GM18951 (cell line): ENCODE results near the gene DGKH.

Experiments
- POLR2A ChIP-seq: IDR thresholded peaks from 4 replicates; pipeline ENCODE4 v1.6.1; 2011; ENCODE audit warnings: mild to moderate bottlenecking; ENCODE audit not compliant: insufficient read length, insufficient read depth; ENCODE audit errors: extremely low read depth
- in situ Hi-C: fragments of 300-500 bp; cut with MboI; formaldehyde crosslinking; loops from one replicate; pipeline ENCODE4 v1.12.0; 2022; ENCODE audit warnings: low sequenced_read_pairs, mixed read lengths, inconsistent platforms; ENCODE audit not compliant: unreplicated experiment

Gene DGKH, protein sequence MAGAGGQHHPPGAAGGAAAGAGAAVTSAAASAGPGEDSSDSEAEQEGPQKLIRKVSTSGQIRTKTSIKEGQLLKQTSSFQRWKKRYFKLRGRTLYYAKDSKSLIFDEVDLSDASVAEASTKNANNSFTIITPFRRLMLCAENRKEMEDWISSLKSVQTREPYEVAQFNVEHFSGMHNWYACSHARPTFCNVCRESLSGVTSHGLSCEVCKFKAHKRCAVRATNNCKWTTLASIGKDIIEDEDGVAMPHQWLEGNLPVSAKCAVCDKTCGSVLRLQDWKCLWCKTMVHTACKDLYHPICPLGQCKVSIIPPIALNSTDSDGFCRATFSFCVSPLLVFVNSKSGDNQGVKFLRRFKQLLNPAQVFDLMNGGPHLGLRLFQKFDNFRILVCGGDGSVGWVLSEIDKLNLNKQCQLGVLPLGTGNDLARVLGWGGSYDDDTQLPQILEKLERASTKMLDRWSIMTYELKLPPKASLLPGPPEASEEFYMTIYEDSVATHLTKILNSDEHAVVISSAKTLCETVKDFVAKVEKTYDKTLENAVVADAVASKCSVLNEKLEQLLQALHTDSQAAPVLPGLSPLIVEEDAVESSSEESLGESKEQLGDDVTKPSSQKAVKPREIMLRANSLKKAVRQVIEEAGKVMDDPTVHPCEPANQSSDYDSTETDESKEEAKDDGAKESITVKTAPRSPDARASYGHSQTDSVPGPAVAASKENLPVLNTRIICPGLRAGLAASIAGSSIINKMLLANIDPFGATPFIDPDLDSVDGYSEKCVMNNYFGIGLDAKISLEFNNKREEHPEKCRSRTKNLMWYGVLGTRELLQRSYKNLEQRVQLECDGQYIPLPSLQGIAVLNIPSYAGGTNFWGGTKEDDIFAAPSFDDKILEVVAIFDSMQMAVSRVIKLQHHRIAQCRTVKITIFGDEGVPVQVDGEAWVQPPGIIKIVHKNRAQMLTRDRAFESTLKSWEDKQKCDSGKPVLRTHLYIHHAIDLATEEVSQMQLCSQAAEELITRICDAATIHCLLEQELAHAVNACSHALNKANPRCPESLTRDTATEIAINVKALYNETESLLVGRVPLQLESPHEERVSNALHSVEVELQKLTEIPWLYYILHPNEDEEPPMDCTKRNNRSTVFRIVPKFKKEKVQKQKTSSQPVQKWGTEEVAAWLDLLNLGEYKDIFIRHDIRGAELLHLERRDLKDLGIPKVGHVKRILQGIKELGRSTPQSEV

DNA sequence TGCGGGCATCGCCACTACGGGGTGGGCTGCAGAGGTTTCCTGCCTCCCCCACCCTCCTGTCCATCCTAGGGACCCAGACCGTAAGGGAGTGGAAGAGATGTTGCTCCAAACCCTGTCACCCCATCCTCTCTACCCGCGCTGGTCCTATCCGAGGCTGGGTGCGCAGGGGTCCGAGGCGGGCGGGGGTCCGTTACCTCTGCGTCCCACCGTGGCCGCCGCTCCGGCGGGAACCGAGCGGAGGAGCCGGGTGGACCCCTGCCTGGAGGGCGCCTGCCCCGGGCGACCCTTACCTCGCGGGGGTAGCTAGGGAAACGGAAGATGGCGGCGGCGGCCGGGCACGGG is at the start of gene DGKH:
Gene DGKH, plus strand, starts transcription at position 307 of the 342 bp plus-strand sequence. CDS start 126 bp downstream, outside the sequence.
- in situ Hi-C loops, result no loop called here
- no peak for TF ChIP-seq POLR2A

DNA sequence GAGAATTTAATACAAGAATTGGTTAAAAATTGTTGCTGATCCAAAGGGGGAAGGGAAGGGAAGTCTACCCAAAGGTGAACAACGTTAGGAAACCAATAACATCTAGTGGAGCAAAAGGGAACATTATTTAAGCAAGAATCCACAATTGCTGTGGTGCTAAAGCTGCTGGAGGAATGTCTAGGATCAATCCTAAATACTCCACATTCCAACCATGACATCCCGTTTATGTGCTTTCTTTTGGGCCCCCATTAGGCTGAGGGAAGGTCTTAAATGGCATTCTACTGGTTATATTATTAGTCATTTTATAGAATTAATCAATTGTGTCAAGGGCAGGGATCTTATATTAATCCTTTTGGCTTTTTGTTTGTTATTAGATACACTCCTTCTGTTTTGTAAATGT is 47.6 kb upstream of the DGKH start:
- no peak for TF ChIP-seq POLR2A
- in situ Hi-C loops, result no loop called here

DNA sequence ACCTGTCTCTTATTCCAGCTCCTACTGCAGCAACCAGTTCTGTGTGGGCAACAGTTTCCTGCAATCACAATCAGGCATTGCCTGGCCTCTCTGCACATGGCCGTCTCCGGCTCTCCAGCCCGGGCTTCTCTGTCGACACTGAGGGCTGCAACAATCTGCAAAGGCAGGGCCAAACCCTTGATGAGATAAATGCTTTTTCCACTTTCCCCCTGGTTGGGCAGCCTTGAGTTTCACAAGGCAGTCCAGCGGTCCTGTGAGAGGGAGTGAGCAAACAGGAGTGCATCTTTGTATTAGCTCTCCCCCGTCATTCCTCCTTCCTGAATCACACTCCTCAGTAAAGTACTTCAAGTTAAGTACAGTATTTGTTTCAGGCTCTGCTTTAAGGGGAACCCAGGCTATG is 46.9 kb upstream of the DGKH start:
- TF ChIP-seq POLR2A, result no peak
- in situ Hi-C loops, result no loop called here

DNA sequence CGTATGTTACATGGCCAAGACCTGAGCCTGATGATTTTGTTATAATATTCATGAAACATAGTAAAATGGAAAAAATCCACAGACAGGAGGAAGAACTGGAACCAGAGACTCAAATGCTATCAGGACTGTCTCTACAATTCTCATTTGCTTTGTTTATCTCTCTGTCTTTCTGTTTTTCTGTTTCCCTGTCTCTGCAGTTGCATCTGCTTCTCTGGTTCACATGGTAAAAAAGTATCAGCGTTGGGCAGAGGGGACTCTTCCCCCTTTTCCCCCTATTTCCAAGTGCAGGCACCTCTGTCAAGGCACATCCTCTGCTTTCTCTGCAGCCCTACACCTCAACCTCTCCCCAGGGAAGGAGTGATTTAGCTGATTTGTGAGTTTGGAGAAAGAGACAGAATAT is 46.4 kb upstream of the DGKH start:
- in situ Hi-C loops, result no loop called here
- TF ChIP-seq POLR2A, result no peak

DNA sequence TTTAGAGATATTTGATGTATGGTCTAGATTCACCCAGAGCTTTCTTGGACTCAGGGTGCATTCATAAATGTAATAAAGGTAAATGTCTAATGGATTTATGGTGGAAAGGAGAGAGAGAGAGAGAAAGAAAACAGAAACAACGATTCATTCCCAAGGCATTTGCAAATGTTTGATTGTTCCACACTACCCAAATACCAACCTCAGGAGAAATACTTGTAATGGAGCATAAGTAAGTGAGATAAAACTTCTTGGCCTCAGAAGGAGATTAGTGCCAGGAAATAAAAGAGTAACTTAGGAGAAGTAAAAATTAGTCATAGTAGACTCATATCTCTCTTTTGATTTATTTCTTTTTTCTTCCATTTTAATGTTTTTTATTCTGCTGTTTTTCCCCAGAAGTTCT is 40.6 kb upstream of the DGKH start:
- in situ Hi-C loops, result no loop called here
- no peak for TF ChIP-seq POLR2A

DNA sequence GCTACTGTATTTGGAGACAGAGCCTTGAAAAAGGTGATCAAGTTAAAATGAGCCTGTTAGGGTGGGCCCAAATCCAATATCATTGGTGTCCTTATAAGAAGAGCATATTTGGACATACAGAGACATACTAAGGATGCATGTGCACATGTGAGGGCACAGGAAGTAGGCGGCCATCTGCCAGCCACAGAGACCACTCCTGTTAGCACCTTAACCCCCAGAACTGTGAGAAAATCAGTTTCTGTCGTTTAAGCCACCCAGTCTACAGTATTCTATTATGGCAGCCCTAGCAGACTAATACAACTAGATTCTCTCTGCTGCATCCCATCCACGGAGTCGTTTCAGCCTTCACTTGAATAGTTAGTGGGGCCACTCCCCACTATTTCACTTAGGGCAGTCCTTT is 39.4 kb upstream of the DGKH start:
- in situ Hi-C loops, result no loop called here
- no peak for TF ChIP-seq POLR2A

DNA sequence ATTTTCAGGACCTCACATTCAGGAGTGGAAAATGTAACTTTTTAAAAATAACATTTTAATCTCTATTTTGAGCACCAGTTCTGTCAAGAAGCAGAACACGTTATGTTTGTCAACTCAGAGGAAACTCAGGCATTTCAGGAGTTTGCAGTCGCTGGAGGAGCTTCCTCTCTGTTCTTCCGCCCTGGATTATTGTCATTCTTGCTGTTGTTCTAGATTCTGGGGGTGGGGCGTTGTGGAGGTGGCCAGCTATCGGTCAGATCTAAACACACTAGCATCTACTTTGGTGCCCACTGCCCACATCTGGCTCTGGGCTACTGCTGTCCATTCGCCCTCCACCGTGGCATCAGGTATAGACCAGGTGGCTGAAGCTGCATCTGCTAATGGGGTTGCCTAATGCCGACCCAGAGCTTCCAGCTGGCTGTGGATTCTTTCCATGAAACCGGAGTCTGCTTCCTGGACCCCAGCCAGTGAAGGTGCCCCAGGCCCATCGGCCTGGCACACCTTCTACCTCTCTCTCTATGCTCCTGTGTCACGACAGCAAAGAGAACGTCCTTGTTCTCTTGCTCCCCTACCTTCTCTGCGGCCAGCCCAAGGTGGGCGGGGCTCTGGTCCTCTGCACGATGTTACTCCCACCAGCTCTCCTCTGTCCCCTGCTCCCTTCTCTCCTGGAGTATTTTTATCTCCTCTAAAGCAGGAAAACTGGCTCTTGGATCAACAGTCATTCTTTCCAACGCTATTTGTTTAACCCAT is 36.7 kb upstream of the DGKH start:
- in situ Hi-C loops, result no loop called here

DNA sequence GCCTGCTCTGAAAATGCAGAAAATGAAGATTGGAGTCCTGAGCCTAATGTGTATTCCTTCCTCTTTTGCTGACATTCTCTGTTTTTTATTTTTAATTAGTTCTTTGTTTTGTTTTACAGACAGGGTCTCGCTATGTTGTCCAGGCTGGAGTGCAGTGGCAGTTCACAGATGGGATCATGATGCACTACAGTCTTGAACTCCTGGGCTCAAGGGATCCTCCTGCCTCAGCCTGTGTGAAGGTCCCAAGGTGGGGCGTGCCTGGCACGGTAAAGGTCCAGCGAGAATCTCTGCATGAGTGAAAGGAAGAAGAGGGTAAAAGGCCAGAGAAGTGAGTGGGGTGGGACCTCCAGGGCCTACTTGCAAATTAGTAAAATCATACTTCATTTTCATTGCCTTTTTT is 34.3 kb upstream of the DGKH start:
- in situ Hi-C loops, result no loop called here
- no peak for TF ChIP-seq POLR2A

More for the DNA sequence above, 36.7 kb upstream of the DGKH start:
- TF ChIP-seq POLR2A, result no peak

DNA sequence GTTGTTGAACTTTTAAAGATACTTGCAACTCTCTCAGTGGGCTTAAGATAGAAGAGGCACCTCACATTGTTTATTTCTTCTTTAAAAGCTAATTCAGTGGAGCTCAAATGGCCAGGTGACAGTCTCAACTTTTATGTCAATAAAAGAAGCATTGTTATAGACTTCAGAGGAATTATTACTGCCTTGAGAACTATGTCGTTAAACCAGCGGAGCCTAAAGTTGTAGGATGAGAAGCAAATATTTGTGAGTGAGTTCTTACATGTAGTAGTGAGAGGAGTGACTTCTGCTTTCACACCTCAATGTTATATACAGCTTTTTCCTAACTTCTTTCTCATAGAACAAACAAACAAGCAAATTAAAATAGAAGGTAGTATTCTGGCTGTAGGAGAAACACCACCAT is 31.2 kb upstream of the DGKH start:
- no peak for TF ChIP-seq POLR2A
- in situ Hi-C loops, result no loop called here

DNA sequence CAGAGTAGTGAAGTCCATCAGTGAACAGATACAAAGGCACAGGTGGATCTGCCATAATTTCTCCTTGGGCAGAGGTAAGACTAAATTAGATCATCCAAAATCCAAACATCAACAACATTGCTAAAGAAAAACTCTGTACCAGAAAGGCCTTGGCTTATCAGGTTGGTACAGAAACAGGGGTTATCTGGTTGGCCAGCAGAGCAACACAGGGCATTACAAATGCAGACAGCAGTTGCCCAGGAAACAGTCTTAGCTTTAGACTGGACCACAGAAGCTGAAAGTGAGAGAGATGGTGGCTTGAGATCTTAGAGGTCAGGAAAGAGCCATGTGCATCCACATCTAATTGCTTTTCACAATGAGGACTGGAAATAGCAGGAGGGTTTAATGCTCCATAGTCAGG is 26.6 kb upstream of the DGKH start:
- TF ChIP-seq POLR2A, result no peak
- in situ Hi-C loops, result no loop called here

DNA sequence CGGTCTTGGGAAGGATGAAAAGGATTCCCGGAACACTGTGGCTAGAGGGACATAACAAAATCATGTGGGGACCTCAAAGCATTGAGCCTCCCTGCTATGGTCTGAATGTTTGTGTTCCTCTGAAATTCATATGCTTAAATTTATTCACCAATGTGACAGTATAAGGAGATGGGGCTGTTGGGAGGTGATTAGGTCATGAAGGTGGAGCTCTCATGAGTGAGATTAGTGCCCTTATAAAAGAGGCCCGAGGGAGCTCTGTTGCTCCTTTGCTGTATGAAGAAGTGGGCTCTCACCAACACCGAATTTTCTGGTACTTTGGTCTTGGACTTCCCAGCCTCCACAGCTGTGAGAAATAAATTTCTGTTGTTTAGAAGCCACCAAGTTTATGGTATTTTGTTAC is 26.1 kb upstream of the DGKH start:
- in situ Hi-C loops, result no loop called here
- no peak for TF ChIP-seq POLR2A

DNA sequence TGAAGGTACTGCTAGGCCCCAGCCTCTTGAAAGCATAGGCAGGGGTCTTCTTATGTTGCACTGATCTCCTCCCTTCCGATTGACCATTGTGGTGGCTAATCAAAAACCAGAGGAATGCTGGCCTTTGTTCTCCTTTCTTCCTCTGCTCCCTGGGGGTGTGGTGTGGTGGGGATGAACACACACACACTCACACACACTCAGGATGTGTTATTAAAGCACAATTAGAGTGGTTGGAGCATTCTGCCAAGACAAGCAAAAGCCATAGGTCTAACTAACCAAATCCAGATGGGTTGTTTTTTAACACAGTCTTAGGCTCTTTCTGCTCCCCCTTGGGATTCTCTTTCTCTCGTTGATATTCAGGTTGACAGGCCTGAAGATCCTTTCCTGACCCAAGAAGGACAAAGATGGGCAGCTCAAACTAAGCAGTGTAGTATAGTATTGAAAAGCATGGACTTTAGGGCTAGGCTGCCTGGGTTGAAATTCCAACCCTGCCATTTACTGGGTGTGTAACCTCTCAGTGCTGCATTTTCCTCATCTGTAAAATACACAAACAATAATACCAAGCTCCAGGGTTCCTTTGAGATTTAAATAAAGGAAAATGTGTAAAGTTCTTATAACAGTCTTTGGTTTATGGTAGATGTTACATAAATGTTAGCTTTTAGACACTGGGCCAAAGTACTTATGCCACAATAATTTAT is 25.5 kb upstream of the DGKH start:
- in situ Hi-C loops, result no loop called here
- TF ChIP-seq POLR2A, result no peak

DNA sequence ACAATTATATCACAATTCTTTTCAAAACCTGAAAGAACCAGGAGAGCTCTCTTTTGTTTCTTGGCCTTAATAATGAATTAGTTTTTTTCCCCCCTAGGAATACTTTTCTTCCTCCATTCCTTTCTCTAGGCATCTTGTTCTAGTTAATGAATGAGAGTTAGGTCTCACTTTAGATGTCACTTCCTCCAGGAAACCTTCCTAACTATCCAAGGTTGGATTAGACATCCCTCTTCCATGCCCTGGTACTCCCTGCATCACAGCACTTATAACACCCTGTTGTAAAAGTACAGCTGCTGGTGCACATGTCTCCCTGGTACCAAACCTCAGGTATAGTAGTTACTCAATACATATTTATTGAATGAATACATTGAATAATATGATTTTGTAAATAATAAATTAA is 21.2 kb upstream of the DGKH start:
- in situ Hi-C loops, result no loop called here
- no peak for TF ChIP-seq POLR2A
